H1 (cell line): ENCODE measurements around the gene SOS1.

Experiments used
- CTCF ChIP-seq, 3 experiments: IDR thresholded peaks; 1 replicate in 2 of 3; 2 replicates in 1 of 3; pipeline versions ENCODE4 v1.5.1 to v1.6.1; 2011; ENCODE audit warnings: low read length in 3 of 3, mild to moderate bottlenecking in 3 of 3, inconsistent platforms in 2 of 3, low read depth in 1 of 3, moderate library complexity in 1 of 3; ENCODE audit not compliant: insufficient read depth in 1 of 3; ENCODE audit errors: control extremely low read depth in 1 of 3
- EZH2 ChIP-seq: fragments of 200-600 bp; sonication (generic); IDR thresholded peaks from 2 replicates; pipeline ENCODE4 v1.7.1; 2012; ENCODE audit warnings: low read depth, mild to moderate bottlenecking, moderate library complexity, low read length, inconsistent platforms; ENCODE audit not compliant: severe bottlenecking
- GABPA ChIP-seq: IDR thresholded peaks from 2 replicates; pipeline ENCODE4 v1.6.1; 2011; ENCODE audit warnings: mild to moderate bottlenecking, low read length, moderate library complexity, borderline replicate concordance; ENCODE audit not compliant: insufficient read depth
- POLR2A ChIP-seq, 2 experiments: IDR thresholded peaks; 1 replicate in 1 of 2; 2 replicates in 1 of 2; pipeline ENCODE4 v1.6.1; 2011; ENCODE audit warnings: low read depth in 2 of 2, low read length in 2 of 2, mild to moderate bottlenecking in 2 of 2; ENCODE audit errors: control extremely low read depth in 1 of 2
- RBBP5 ChIP-seq: IDR thresholded peaks from 2 replicates; pipeline ENCODE4 v1.7.1; 2012; ENCODE audit warnings: low read depth, mild to moderate bottlenecking, inconsistent platforms, low read length, moderate library complexity, borderline replicate concordance
- SIN3A ChIP-seq, 2 experiments: IDR thresholded peaks in 1 of 2; conservative IDR thresholded peaks in 1 of 2; 2 replicates each; pipeline ENCODE4 v1.6.1; 2011 to 2012; ENCODE audit warnings: low read length in 2 of 2, improper control_type of control experiment in 1 of 2, low read depth in 1 of 2, mild to moderate bottlenecking in 1 of 2
- TAF1 ChIP-seq: IDR thresholded peaks from 2 replicates; pipeline ENCODE4 v1.6.1; 2011; ENCODE audit warnings: mild to moderate bottlenecking, low read depth, low read length
- YY1 ChIP-seq: IDR thresholded peaks from 2 replicates; pipeline ENCODE4 v1.6.1; 2011; ENCODE audit warnings: low read depth, mild to moderate bottlenecking, low read length

- TF ChIP-seq CTCF (IDR thresholded peaks at IDR 0.05; ENCODE audit: control extremely low read depth in 1 of 3, insufficient read depth in 1 of 3, low read depth in 1 of 3, low read length in 3 of 3) (no peak), GABPA (no peak), TAF1 (no peak), YY1 (no peak), RBBP5 (no peak), POLR2A (IDR thresholded peaks at IDR 0.05; ENCODE audit: control extremely low read depth in 1 of 2, low read depth in 2 of 2, low read length in 2 of 2) (no peak), EZH2 (no peak), SIN3A (conservative IDR thresholded peaks at IDR 0.05 in 1 of 2, IDR thresholded peaks at IDR 0.05 in 1 of 2; ENCODE audit: low read depth in 1 of 2, low read length in 2 of 2) (no peak)
These were observed 105.4 kb downstream of the SOS1 start for GRCh38 chr2:39015424-39015823.
